Fibroblast of gingiva (primary cell): Measurements from ENCODE around the gene ACSS1.

Experiments used
- DNase-seq: peaks from one replicate; pipeline ENCODE4 v3.0.0-alpha.2; 2011; ENCODE audit warnings: low read depth

Gene ACSS1

GRCh38 chr20:24992487-24993205 is 65.3 kb downstream of the ACSS1 start, which contains the start of gene APMAP:
Gene APMAP (minus strand): TSS chr20:24992751. CDS start chr20:24992688, 63 bp downstream.
- peak; percentile 90 for DNase-seq

GRCh38 chr20:24991897-24992486 is 65.9 kb downstream of the ACSS1 start:
- DNase-seq = no peak

- DNase-seq = no peak
Observed at GRCh38 chr20:24990810-24991252, 67.1 kb downstream of the ACSS1 start.

GRCh38 chr20:24989162-24989561 is 68.8 kb downstream of the ACSS1 start:
- DNase-seq = peak; percentile 72

- no peak for DNase-seq
Observed at GRCh38 chr20:24987873-24988835, 69.8 kb downstream of the ACSS1 start.

GRCh38 chr20:24987244-24987643 is 70.7 kb downstream of the ACSS1 start:
- DNase-seq = no peak

GRCh38 chr20:24986436-24987015 is 71.4 kb downstream of the ACSS1 start:
- no peak for DNase-seq

GRCh38 chr20:24985802-24986201 is 72.1 kb downstream of the ACSS1 start:
- DNase-seq = no peak

GRCh38 chr20:24984961-24985640 is 72.8 kb downstream of the ACSS1 start:
- no peak for DNase-seq

GRCh38 chr20:24983896-24984295 is 74.0 kb downstream of the ACSS1 start:
- no peak for DNase-seq

GRCh38 chr20:24981790-24982189 is 76.1 kb downstream of the ACSS1 start:
- DNase-seq = no peak

GRCh38 chr20:24981282-24981681 is 76.7 kb downstream of the ACSS1 start:
- no peak for DNase-seq

GRCh38 chr20:24980291-24981053 is 77.5 kb downstream of the ACSS1 start:
- DNase-seq = no peak

- DNase-seq = no peak
Observed at GRCh38 chr20:24979036-24979960, 78.6 kb downstream of the ACSS1 start.

- DNase-seq = no peak
Observed at GRCh38 chr20:24978513-24978912, 79.4 kb downstream of the ACSS1 start.

- no peak for DNase-seq
Observed at GRCh38 chr20:24977797-24978196, 80.1 kb downstream of the ACSS1 start.

GRCh38 chr20:24977336-24977735 is 80.6 kb downstream of the ACSS1 start:
- no peak for DNase-seq

- no peak for DNase-seq
Observed at GRCh38 chr20:24972341-24972740, 85.6 kb downstream of the ACSS1 start.

- no peak for DNase-seq
Observed at GRCh38 chr20:24971376-24972101, 86.4 kb downstream of the ACSS1 start.
